NOMO-1 (cell line): ENCODE results near the gene PTPRC.

ENCODE experiments used
- DNase-seq, 2 experiments: peaks; one replicate each; lab custom pipeline; 2025; ENCODE audit not compliant: unreplicated experiment in 2 of 2; lab: John Stamatoyannopoulos, UW

Gene PTPRC

GRCh38 chr1:198794498-198794897 lies 155.7 kb downstream of the PTPRC start:
- no peak for DNase-seq

- no peak for DNase-seq
Measured at GRCh38 chr1:198797656-198798055, 158.8 kb downstream of the PTPRC start.

- no peak for DNase-seq
Measured at GRCh38 chr1:198798923-198799386, 160.1 kb downstream of the PTPRC start.

- no peak for DNase-seq
Measured at GRCh38 chr1:198805498-198806151, 166.8 kb downstream of the PTPRC start.

GRCh38 chr1:198806861-198807260 lies 168.0 kb downstream of the PTPRC start:
- DNase-seq = no peak
